Measurements from ENCODE around the gene CDSN. TPM values are rescaled to one million over a fixed set of nuclear protein-coding genes. Genes with fewer than 3 reads are reported as not detected.

CDSN gene
- polyA plus RNA-seq, 2 of the 4 experiments (the other 2 are of a cell fraction): not detected

GRCh38 chr6:31125162-31125561 is 4.9 kb upstream of the CDSN start:
- Histone ChIP-seq H3K4me1 (peaks cover 36% of the 10 kb centered on the region), H3K9me3 (no peaks in the 10 kb centered on the region), H3K27ac (peak overlapping the region; percentile 44 to 45; a peak in 2 of 6 replicates), H3K4me2 (peak overlapping the region; percentile 28; the same call in 1 of the 3 replicates), H3K4me3 (no peak overlapping the region)
- ChIA-PET POLR2A (interaction anchor here (0.6 kb wide), 1 partner anchor 11 kb away, joined by 3 read pairs; the partner anchor contains the start of gene PSORS1C1), CTCF (interaction anchor here (1.1 to 7.0 kb wide), 3 partner anchors 9 to 69 kb away, joined by 3 to 46 read pairs (median 27); partner anchors contain the start of gene PSORS1C1)
- no peak for TF ChIP-seq FOSB (CRISPR knock-in tag; IDR thresholded peaks at IDR 0.05)
- TF ChIP-seq EP300 (IDR thresholded peaks at IDR 0.05): no peak
- TF ChIP-seq CEBPB (IDR thresholded peaks at IDR 0.05): no peak
- TF ChIP-seq NFE2L2 (conservative IDR thresholded peaks at IDR 0.05; ENCODE audit: low read length): no peak
- no peak for TF ChIP-seq EHF (CRISPR knock-in tag; IDR thresholded peaks at IDR 0.05)
- no peak for TF ChIP-seq ATOH8 (CRISPR knock-in tag; IDR thresholded peaks at IDR 0.05; ENCODE audit: low read depth)
- TF ChIP-seq HDAC2 (IDR thresholded peaks at IDR 0.05): no peak
- no peak for TF ChIP-seq POLR2A (IDR thresholded peaks at IDR 0.05; ENCODE audit: low read length)
- TF ChIP-seq ZSCAN20 (CRISPR knock-in tag; IDR thresholded peaks at IDR 0.05): no peak
- no peak for TF ChIP-seq TFCP2L1 (CRISPR knock-in tag; IDR thresholded peaks at IDR 0.05)
- no peak for TF ChIP-seq CHD2 (IDR thresholded peaks at IDR 0.05; ENCODE audit: low read length, partially characterized antibody)
- ATAC-seq (no peak), FAIRE-seq (no peak), DNase-seq (ENCODE audit: low read depth in 1 of 2, low spot score in 1 of 2) (no peak)
- WGBS (ENCODE audit: missing lambda C conversion rate): 51% methylated on average over 8 of the region's 8 CpGs

GRCh38 chr6:31122791-31123706 is 2.8 kb upstream of the CDSN start:
- no peak for TF ChIP-seq TP53 (CRISPR knock-in tag; IDR thresholded peaks at IDR 0.05)
- TF ChIP-seq CHD2 (IDR thresholded peaks at IDR 0.05; ENCODE audit: low read length, partially characterized antibody): no peak
- TF ChIP-seq GATA3 (IDR thresholded peaks at IDR 0.05; ENCODE audit: borderline replicate concordance): no peak
- TF ChIP-seq MAX (IDR thresholded peaks at IDR 0.05): peak; percentile 58
- TF ChIP-seq MAFK (IDR thresholded peaks at IDR 0.05; ENCODE audit: partially characterized antibody): no peak
- Histone ChIP-seq H3K4me2 (peak overlapping the region; percentile 67), H3K4me3 (no peak overlapping the region), H3K9me3 (no peaks in the 10 kb centered on the region), H3K4me1 (peaks cover 36% of the 10 kb centered on the region), H3K27ac (peak overlapping the region; percentile 66 to 77; a peak in 5 of 6 replicates)
- POLR2A ChIA-PET: no interaction called here
- CTCF ChIA-PET: interaction anchor here (0.6 to 1.5 kb wide), 5 partner anchors 8 to 207 kb away, joined by 3 to 7 read pairs (median 4); partner anchors contain the start of gene PSORS1C1
- WGBS (ENCODE audit: missing lambda C conversion rate): 41% methylated on average over 12 of the region's 16 CpGs
- ATAC-seq: peak; percentile 55 to 73; a peak in 5 of 6 replicates
- no peak for FAIRE-seq
- DNase-seq (ENCODE audit: low read depth in 1 of 2, low spot score in 1 of 2): peak; percentile 23 to 73

GRCh38 chr6:31121131-31121790 is 1.0 kb upstream of the CDSN start:
- ChIA-PET CTCF (interaction anchor here (1.0 to 1.4 kb wide), 4 partner anchors 8 to 34 kb away, joined by 3 to 4 read pairs (median 4); no protein-coding TSS in a partner anchor), POLR2A (no interaction called here)
- no peak overlapping the region for H3K4me3 ChIP-seq
- TF ChIP-seq MYC (IDR thresholded peaks at IDR 0.05; ENCODE audit: borderline replicate concordance, low read length): no peak
- peaks cover 30% of the 10 kb centered on the region for H3K4me1 ChIP-seq
- 83% methylated on average over 6 of the region's 12 CpGs for WGBS (ENCODE audit: missing lambda C conversion rate)
- no peaks in the 10 kb centered on the region for H3K9me3 ChIP-seq
- FAIRE-seq (no peak), ATAC-seq (no peak), DNase-seq (ENCODE audit: low read depth in 1 of 2, low spot score in 1 of 2) (no peak)
- H3K27ac ChIP-seq: no peak overlapping the region; a peak in 1 of 6 replicates
- H3K4me2 ChIP-seq: no peak overlapping the region

- H3K4me2 ChIP-seq: no peak overlapping the region
- POLR2A ChIA-PET: no interaction called here
- no peaks in the 10 kb centered on the region for H3K9me3 ChIP-seq
- H3K27ac ChIP-seq: no peak overlapping the region
- CTCF ChIA-PET: interaction anchor here (0.8 to 1.5 kb wide), 6 partner anchors 11 to 203 kb away, joined by 3 to 7 read pairs (median 4); no protein-coding TSS in a partner anchor
- no peak for FAIRE-seq
- WGBS (ENCODE audit: missing lambda C conversion rate): 85% methylated on average over 7 of the region's 7 CpGs
- H3K4me3 ChIP-seq: no peak overlapping the region
- H3K4me1 ChIP-seq: peaks cover 29% of the 10 kb centered on the region
- no peak for DNase-seq (ENCODE audit: low read depth in 1 of 2, low spot score in 1 of 2)
- no peak for ATAC-seq
- TF ChIP-seq POLR2AphosphoS2 (conservative IDR thresholded peaks at IDR 0.05; ENCODE audit: low read length) (no peak), RFX5 (IDR thresholded peaks at IDR 0.05) (no peak), POLR2A (IDR thresholded peaks at IDR 0.05; ENCODE audit: low read length) (no peak), PBX3 (IDR thresholded peaks at IDR 0.05) (no peak), REST (IDR thresholded peaks at IDR 0.05) (no peak), KDM5A (IDR thresholded peaks at IDR 0.05) (no peak), E2F6 (IDR thresholded peaks at IDR 0.05; ENCODE audit: borderline replicate concordance, low read depth) (no peak)
Measured at GRCh38 chr6:31118178-31118577, 2.1 kb downstream of the CDSN start.

Measured in A549 (cell line).